Left kidney (tissue), 8 donors: ENCODE data around the gene ZNF761. TPM values are rescaled to one million over a fixed set of nuclear protein-coding genes. Genes with fewer than 3 reads are reported as not detected.
"Not testable (repeated sequence)": the region's sequence is repeated elsewhere in the genome, so short reads cannot be mapped to it uniquely, and the experiment has no call there.

Experiments
- DNase-seq: peaks from one replicate; pipeline ENCODE4 v3.0.0-alpha.2; 2013
- long read RNA-seq, 8 donors: transcript quantifications; one replicate each; lab custom pipeline, GENCODE V29; 2026
- polyA plus RNA-seq: library from polyadenylated mRNA; unstranded; fragments of 120-200 nt; gene quantifications from one replicate; pipeline ENCODE4 v1.2.1, GENCODE V29; 2013; ENCODE audit not compliant: insufficient read length

The ZNF761 gene
- polyA plus RNA-seq = 21.9 TPM
- long read RNA-seq, donor 1 = 0 reads
- long read RNA-seq, donor 2 = 0 reads
- long read RNA-seq, donor 3, full-length matches to known transcripts = 2 of 2 reads
- long read RNA-seq, donor 3, partial matches to known transcripts = 0 of 2 reads
- long read RNA-seq, donor 3, other reads (novel, unspliced or antisense) = 0 of 2 reads
- long read RNA-seq, donor 4 = 0 reads
- long read RNA-seq, donor 5 = 0 reads
- long read RNA-seq, donor 6 = 0 reads
- long read RNA-seq, donor 7 = 0 reads
- long read RNA-seq, donor 8 = 0 reads

DNA sequence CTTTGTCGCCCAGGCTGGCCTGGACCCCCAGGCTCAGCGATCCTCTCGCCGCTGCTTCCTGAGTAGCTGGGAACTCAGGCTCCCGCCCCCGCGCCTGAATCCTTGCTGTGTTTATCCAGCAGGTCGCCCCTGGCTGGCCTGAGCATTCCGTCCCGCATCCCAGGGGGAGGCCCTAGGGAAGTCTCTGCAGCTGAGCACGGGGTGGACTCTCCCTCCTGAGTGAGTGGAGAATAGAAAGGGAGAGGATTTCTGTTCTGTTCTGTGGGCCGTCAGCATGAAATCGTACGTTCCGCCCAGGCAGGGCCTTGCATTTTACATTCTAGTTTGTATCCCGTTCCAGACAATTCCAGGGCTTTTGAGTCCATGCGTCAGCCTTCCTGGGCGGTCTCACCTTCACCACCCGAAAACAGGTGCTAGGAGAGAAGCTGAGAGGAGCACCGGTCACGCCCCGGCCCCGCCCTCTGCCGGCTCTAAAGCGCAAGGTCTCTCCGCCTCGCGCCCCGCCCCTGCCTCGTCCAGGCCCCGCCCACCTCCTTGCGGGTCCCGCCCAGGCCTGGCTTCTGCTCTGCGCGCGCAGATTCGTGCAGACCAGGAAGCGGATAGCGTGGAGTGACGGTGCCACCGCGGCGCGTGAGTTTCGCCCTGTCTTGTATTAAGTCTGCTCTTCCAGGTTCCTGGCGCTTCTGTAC, at the start of gene ZNF761:
ZNF761 (plus strand) TSS at position 586 of the 689 bp plus-strand sequence. CDS start 15,285 bp downstream, outside the sequence.
- peak; percentile 87 for DNase-seq

GRCh38 chr19:53388168-53388567, 43.6 kb upstream of the ZNF761 start:
- no peak for DNase-seq

DNA sequence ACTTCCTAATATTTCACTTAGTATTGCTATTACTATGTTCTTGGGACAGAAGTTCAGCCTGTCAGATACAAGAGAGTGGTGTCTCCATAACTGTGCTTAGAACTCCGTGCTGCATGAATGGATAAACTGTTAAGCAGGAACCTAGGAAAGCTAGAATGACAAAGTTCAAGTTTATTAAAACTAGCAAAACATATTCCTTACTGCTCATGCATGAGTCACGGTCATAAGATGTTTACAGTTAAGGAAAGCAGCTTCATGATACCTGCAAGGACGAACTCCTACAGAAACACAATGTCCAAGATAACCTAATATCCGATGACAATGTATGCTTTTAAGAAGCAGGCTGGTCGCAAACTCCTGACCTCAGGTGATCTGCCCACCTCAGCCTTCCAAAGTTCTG, 42.9 kb upstream of the ZNF761 start:
- no peak for DNase-seq

GRCh38 chr19:53389571-53389970, 42.2 kb upstream of the ZNF761 start:
- DNase-seq = no peak

GRCh38 chr19:53389978-53390377, 41.8 kb upstream of the ZNF761 start:
- no peak for DNase-seq

GRCh38 chr19:53394522-53394973, 37.2 kb upstream of the ZNF761 start:
- peak; percentile 52 for DNase-seq

- peak; percentile 90 for DNase-seq
Measured at GRCh38 chr19:53394974-53395839, 36.6 kb upstream of the ZNF761 start, which contains the start of gene ZNF765. ZNF765 (plus strand) TSS chr19:53395149; CDS start chr19:53398016, 2,867 bp downstream.

DNA sequence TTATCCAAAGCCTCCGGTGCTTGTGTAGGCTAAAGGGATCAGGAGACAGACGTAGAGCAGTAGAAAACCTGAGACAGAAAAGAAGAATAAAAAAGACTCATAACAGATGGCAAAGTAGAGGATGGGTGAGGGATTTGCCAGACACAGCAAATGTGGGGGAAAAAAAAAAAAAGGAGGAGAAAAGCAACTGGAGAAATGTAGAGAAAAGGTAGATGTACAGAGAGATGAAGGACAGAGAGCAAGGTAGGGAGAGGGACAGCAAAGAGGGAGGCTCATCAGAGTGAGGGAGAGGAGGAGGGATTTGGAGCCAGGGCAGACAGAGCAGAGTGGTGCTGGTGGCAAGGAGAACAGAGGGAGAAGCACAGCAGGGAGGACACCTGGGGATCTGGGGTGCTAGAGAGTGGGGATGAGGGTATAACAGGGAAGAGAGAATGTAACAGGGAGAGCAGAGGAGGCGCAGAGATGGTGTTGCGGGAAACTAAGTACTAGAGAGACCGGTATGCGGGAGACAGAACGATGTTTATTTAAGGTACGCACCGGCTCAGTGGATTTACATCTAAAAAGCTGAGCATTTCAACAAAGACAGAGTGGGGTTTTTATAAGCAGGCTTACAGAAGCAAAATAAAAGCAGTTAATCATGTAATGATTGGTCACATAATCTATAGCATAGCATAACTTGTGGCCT, 35.8 kb upstream of the ZNF761 start:
- not testable (repeated sequence) for DNase-seq

DNA sequence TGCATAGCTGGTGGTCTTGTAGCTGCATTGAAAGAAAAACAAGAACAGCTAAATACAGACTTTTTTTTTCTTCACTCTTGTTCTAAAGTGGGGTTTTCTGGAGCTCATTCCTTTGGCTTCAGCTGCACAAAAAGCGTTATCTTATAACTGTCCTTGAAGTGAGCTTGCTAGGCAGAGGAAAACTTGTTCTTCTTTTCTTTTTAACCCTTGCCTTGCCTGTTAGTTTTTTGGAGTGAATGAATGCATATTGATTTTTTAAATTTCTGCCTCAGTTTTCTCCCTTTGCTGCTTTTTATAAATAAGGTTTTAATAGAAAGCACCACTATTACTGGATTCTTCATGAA, 35.3 kb upstream of the ZNF761 start:
- DNase-seq = no peak

GRCh38 chr19:53397918-53398317, 33.9 kb upstream of the ZNF761 start:
- not testable (repeated sequence) for DNase-seq

- DNase-seq = no peak
Measured at GRCh38 chr19:53409505-53410204, 22.1 kb upstream of the ZNF761 start.

GRCh38 chr19:53420520-53421315, 11.1 kb upstream of the ZNF761 start:
- DNase-seq = not testable (repeated sequence)

- no peak for DNase-seq
Measured at GRCh38 chr19:53422551-53422950, 9.2 kb upstream of the ZNF761 start.

GRCh38 chr19:53423074-53423473, 8.7 kb upstream of the ZNF761 start:
- not testable (repeated sequence) for DNase-seq

DNA sequence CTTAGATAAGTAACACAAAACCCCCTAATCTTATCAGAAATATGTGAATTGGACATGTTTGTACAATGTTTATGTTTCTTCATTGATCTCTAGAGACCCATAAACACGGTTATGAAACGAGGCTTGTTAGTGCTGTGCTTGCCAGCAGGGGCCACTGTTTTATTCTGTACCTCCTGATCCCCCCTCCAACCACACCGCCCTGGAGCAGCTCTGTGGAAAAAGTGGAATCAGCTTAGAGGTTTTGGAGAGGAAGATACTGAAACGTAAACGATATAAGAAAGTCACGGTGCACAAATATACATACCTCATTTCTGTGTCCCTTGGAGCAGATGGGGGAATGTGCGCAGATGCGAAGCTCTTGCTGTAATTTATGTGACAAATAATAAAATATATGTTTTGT, 8.1 kb upstream of the ZNF761 start:
- DNase-seq = not testable (repeated sequence)

DNA sequence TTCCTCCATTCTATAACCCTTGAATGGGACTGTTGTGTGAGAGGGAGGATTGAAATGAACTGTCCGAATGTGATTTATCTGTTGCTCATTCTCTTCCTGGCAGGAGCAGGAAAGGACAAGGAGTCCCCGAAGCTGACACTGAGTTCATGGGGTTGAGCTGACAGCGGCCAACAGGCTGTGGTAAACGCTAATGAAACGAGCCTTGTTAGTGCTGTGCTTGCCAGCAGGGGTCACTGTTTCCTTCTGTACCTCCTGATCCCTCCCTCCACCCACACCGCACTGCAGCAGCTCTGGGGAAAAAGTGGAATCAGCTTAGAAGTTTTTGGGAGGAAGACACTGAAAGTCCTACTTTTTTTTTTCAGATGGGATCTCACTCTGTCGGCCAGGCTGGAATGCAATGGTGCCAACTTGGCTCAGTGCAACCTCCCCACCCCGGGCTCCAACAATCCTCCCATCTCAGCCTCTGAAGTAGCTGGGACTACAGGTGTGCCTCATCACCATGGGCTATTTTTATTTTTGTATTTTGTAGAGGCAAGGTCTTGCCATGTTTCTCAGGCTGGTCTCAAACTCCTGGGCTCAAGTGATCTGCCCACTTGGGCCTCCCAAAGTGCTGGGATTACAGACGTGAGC, 6.7 kb upstream of the ZNF761 start:
- peak; percentile 72 for DNase-seq

DNA sequence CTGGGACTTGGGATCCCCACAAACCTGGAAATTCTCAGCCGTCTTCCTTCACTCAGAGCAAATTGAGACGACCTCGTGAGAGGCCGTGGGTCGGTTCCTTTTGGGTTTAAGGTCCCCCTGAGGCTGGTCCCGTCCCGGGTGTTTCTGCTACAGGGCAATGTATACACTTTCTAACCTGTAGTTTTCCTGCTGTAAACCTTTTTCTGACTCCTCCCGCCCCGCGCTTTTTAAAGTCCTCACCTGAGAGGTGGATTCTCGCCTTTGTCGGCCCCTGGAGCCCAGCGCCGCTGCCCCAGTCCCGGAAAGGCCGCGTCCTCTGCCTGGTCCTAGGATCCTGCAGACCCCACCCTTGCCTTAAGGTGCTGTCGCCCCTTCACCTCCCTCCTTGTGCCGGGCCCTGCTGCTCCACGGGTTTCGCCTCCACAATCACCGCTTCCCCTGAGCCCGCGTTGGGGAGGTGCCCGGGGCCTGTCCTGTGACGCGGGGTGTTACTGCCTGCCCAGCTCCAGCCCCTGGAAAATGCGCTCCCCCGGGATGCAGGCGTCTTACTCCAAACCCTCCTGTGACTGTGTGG, 391 bp downstream of the ZNF761 start:
- no peak for DNase-seq

DNA sequence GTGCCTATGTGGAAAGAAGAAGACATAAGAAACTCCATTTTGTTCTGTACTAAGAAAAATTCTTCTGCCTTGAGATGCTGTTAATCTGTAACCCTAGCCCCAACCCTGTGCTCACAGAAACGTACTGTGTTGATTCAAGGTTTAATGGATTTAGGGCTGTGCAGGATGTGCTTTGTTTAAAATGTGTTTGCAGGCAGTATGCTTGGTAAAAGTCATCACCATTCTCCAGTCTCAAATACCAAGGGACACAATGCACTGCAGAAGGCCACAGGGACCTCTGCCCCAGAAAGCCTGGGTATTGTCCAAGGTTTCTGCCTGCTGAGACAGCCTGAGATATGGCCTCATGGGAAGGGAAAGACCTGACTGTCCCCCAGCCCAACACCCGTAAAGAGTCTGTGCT, 12.0 kb downstream of the ZNF761 start:
- DNase-seq = not testable (repeated sequence)

DNA sequence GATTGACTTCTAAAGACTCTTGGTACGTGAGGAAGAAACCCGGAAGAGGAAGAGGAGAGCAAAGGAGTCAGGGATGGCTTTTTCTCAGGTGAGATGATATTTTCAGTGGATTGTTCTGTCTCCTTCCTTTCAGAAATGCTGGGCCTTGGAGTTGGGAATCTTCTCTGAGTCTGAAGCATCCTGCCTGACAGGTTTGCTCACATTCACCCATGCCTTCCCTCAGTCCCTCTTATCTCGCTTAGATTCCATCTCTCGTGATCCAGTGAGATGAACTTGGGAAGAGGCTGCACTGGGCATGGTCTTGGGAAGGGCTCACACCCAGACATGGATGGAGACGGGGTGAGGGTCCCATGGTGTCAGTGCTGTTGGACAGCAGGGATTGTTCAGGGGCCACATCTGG, 15.4 kb downstream of the ZNF761 start:
- not testable (repeated sequence) for DNase-seq

DNA sequence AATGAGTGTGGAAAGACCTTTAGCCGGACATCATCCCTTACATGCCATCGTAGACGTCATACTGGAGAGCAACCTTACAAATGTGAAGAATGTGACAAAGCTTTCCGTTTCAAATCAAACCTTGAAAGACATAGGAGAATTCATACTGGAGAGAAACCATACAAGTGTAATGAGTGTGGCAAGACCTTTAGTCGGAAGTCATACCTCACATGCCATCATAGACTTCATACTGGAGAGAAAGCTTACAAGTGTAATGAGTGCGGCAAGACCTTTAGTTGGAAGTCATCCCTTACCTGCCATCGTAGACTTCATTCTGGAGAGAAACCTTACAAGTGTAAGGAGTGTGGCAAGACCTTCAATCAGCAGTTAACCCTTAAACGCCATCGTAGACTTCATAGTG, 24.0 kb downstream of the ZNF761 start:
- DNase-seq = no peak
